Immature natural killer cell (primary cell): Measurements from ENCODE around the gene WDR1. TPM values are rescaled to one million over a fixed set of nuclear protein-coding genes. Genes with fewer than 3 reads are reported as not detected.
A peak's percentile ranks its signal among the peaks of the same experiment; 100 is the strongest.
"Not testable (repeated sequence)": the region's sequence is repeated elsewhere in the genome, so short reads cannot be mapped to it uniquely, and the experiment has no call there.

ENCODE experiments used
- DNase-seq, 3 donors: peaks; one replicate each; pipeline ENCODE4 v3.0.0; 2022; ENCODE audit warnings: mixed read lengths in 1 of 3
- H3K27ac Mint-ChIP-seq, 6 donors: one replicate each; pipeline ENCODE4 v1.8.0; 2020; ENCODE audit warnings: mixed read lengths in 6 of 6, mild to moderate bottlenecking in 5 of 6, inconsistent platforms in 4 of 6, moderate library complexity in 3 of 6
- H3K27me3 Mint-ChIP-seq, 3 donors: one replicate each; pipeline ENCODE4 v1.8.0; 2020 to 2021; ENCODE audit warnings: low read depth in 3 of 3, mild to moderate bottlenecking in 3 of 3, mixed read lengths in 3 of 3, moderate library complexity in 3 of 3, inconsistent platforms in 1 of 3
- H3K36me3 Mint-ChIP-seq, 3 donors: one replicate each; pipeline ENCODE4 v1.8.0; 2020; ENCODE audit warnings: mixed read lengths in 3 of 3, inconsistent platforms in 2 of 3, mild to moderate bottlenecking in 2 of 3
- H3K4me1 Mint-ChIP-seq, 2 donors: one replicate each; pipeline ENCODE4 v1.8.0; 2020; ENCODE audit warnings: inconsistent platforms in 2 of 2, mild to moderate bottlenecking in 2 of 2, mixed read lengths in 2 of 2, moderate library complexity in 1 of 2
- H3K4me3 Mint-ChIP-seq, 5 donors: one replicate each; pipeline ENCODE4 v1.8.0; 2020; ENCODE audit warnings: mild to moderate bottlenecking in 5 of 5, mixed read lengths in 5 of 5, inconsistent platforms in 3 of 5, moderate library complexity in 3 of 5
- H3K9me3 Mint-ChIP-seq, 6 donors: one replicate each; pipeline ENCODE4 v1.8.0; 2020; ENCODE audit warnings: mild to moderate bottlenecking in 6 of 6, mixed read lengths in 6 of 6, inconsistent platforms in 4 of 6, moderate library complexity in 3 of 6
- polyA plus RNA-seq, 3 donors: library from polyadenylated mRNA; unstranded; fragments of 300-500 nt; fragmentation: Illumina TruSeq; gene quantifications; one replicate each; pipeline ENCODE4 v1.2.3, GENCODE V29; 2021

The WDR1 gene
- polyA plus RNA-seq, 3 donors from 2014 or later = 339 to 509 (median 401) TPM

GRCh38 chr4:10151182-10151581 lies 34.6 kb upstream of the WDR1 start:
- H3K4me3 Mint-ChIP-seq = no peak overlapping the region
- H3K27ac Mint-ChIP-seq = peak overlapping the region in 1 of 6 donors; percentile 30
- peaks cover 0 to 3% (median 0%) of the 10 kb centered on the region in 3 donors for H3K27me3 Mint-ChIP-seq
- no peaks in the 10 kb centered on the region for H3K4me1 Mint-ChIP-seq
- H3K9me3 Mint-ChIP-seq = no peaks in the 10 kb centered on the region
- H3K36me3 Mint-ChIP-seq = no peaks in the 10 kb centered on the region
- no peak for DNase-seq

GRCh38 chr4:10144966-10145365 lies 28.4 kb upstream of the WDR1 start:
- no peaks in the 10 kb centered on the region for H3K4me1 Mint-ChIP-seq
- H3K9me3 Mint-ChIP-seq = no peaks in the 10 kb centered on the region
- DNase-seq = no peak
- H3K27me3 Mint-ChIP-seq = peaks cover 0 to 3% (median 0%) of the 10 kb centered on the region in 3 donors
- H3K4me3 Mint-ChIP-seq = no peak overlapping the region
- no peaks in the 10 kb centered on the region for H3K36me3 Mint-ChIP-seq
- no peak overlapping the region for H3K27ac Mint-ChIP-seq

- Mint-ChIP-seq H3K9me3 (no peaks in the 10 kb centered on the region), H3K27me3 (peaks cover 0 to 3% (median 0%) of the 10 kb centered on the region in 3 donors), H3K27ac (no peak overlapping the region), H3K36me3 (no peaks in the 10 kb centered on the region), H3K4me1 (no peaks in the 10 kb centered on the region), H3K4me3 (no peak overlapping the region)
- DNase-seq = no peak
These were observed 27.9 kb upstream of the WDR1 start for GRCh38 chr4:10144479-10144878.

- Mint-ChIP-seq H3K27me3 (peaks cover 0 to 3% (median 0%) of the 10 kb centered on the region in 3 donors), H3K9me3 (no peaks in the 10 kb centered on the region), H3K4me1 (no peaks in the 10 kb centered on the region), H3K27ac (no peak overlapping the region), H3K36me3 (peaks cover 0 to 4% (median 0%) of the 10 kb centered on the region in 3 donors), H3K4me3 (no peak overlapping the region)
- DNase-seq = no peak
These were observed 26.6 kb upstream of the WDR1 start for GRCh38 chr4:10143171-10143570.

- no peaks in the 10 kb centered on the region for H3K4me1 Mint-ChIP-seq
- H3K4me3 Mint-ChIP-seq = no peak overlapping the region
- peaks cover 0 to 4% (median 0%) of the 10 kb centered on the region in 3 donors for H3K36me3 Mint-ChIP-seq
- H3K9me3 Mint-ChIP-seq = no peaks in the 10 kb centered on the region
- H3K27me3 Mint-ChIP-seq = peaks cover 0 to 3% (median 2%) of the 10 kb centered on the region in 3 donors
- no peak overlapping the region for H3K27ac Mint-ChIP-seq
- no peak for DNase-seq
These were observed 24.5 kb upstream of the WDR1 start for GRCh38 chr4:10140866-10141759.

- Mint-ChIP-seq H3K27me3 (peaks cover 0 to 2% (median 0%) of the 10 kb centered on the region in 3 donors), H3K4me1 (no peaks in the 10 kb centered on the region), H3K36me3 (peaks cover 0 to 4% (median 0%) of the 10 kb centered on the region in 3 donors), H3K27ac (no peak overlapping the region), H3K9me3 (no peaks in the 10 kb centered on the region), H3K4me3 (no peak overlapping the region)
- DNase-seq = no peak
These were observed 22.9 kb upstream of the WDR1 start for GRCh38 chr4:10139518-10139917.

- Mint-ChIP-seq H3K36me3 (peaks cover 0 to 4% (median 0%) of the 10 kb centered on the region in 3 donors), H3K4me1 (no peaks in the 10 kb centered on the region), H3K4me3 (no peak overlapping the region), H3K27ac (no peak overlapping the region), H3K9me3 (no peaks in the 10 kb centered on the region), H3K27me3 (peaks cover 0 to 4% (median 2%) of the 10 kb centered on the region in 3 donors)
- DNase-seq = no peak
These were observed 18.7 kb upstream of the WDR1 start for GRCh38 chr4:10135260-10135659.

GRCh38 chr4:10134141-10134540 lies 17.5 kb upstream of the WDR1 start:
- no peak for DNase-seq
- Mint-ChIP-seq H3K4me3 (no peak overlapping the region), H3K4me1 (no peaks in the 10 kb centered on the region), H3K36me3 (peaks cover 0 to 4% (median 0%) of the 10 kb centered on the region in 3 donors), H3K27ac (no peak overlapping the region), H3K27me3 (peaks cover 0 to 4% (median 2%) of the 10 kb centered on the region in 3 donors), H3K9me3 (no peaks in the 10 kb centered on the region)

- DNase-seq = no peak
- H3K4me1 Mint-ChIP-seq = no peaks in the 10 kb centered on the region
- peaks cover 3 to 7% (median 4%) of the 10 kb centered on the region in 3 donors for H3K27me3 Mint-ChIP-seq
- H3K9me3 Mint-ChIP-seq = no peaks in the 10 kb centered on the region
- H3K4me3 Mint-ChIP-seq = no peak overlapping the region
- no peak overlapping the region for H3K27ac Mint-ChIP-seq
- H3K36me3 Mint-ChIP-seq = no peaks in the 10 kb centered on the region
These were observed 14.6 kb upstream of the WDR1 start for GRCh38 chr4:10131202-10131601.

GRCh38 chr4:10130178-10130888 lies 13.7 kb upstream of the WDR1 start:
- no peak overlapping the region for H3K27ac Mint-ChIP-seq

GRCh38 chr4:10129196-10130177 lies 12.9 kb upstream of the WDR1 start:
- no peak for DNase-seq
- Mint-ChIP-seq H3K4me3 (no peak overlapping the region), H3K9me3 (no peaks in the 10 kb centered on the region), H3K36me3 (no peaks in the 10 kb centered on the region), H3K4me1 (peaks cover under 1 to 3% of the 10 kb centered on the region in 2 donors), H3K27me3 (peaks cover 3 to 9% (median 7%) of the 10 kb centered on the region in 3 donors), H3K27ac (no peak overlapping the region)

More at GRCh38 chr4:10130178-10130888, 13.7 kb upstream of the WDR1 start:
- Mint-ChIP-seq H3K4me1 (no peaks in the 10 kb centered on the region), H3K27me3 (peaks cover 3 to 9% (median 7%) of the 10 kb centered on the region in 3 donors), H3K4me3 (no peak overlapping the region), H3K36me3 (no peaks in the 10 kb centered on the region), H3K9me3 (no peaks in the 10 kb centered on the region)
- DNase-seq = no peak

- no peaks in the 10 kb centered on the region for H3K9me3 Mint-ChIP-seq
- peaks cover 8 to 10% of the 10 kb centered on the region in 2 donors for H3K4me1 Mint-ChIP-seq
- H3K36me3 Mint-ChIP-seq = no peaks in the 10 kb centered on the region
- peaks cover 3 to 10% (median 7%) of the 10 kb centered on the region in 3 donors for H3K27me3 Mint-ChIP-seq
- no peak overlapping the region for H3K4me3 Mint-ChIP-seq
- H3K27ac Mint-ChIP-seq = no peak overlapping the region
- DNase-seq = no peak
These were observed 12.2 kb upstream of the WDR1 start for GRCh38 chr4:10128761-10129160.

GRCh38 chr4:10127531-10127930 lies 10.9 kb upstream of the WDR1 start:
- H3K4me1 Mint-ChIP-seq = peaks cover 10 to 16% of the 10 kb centered on the region in 2 donors
- H3K27me3 Mint-ChIP-seq = peaks cover 3 to 11% (median 9%) of the 10 kb centered on the region in 3 donors
- not testable (repeated sequence) for H3K36me3 Mint-ChIP-seq, H3K4me3 Mint-ChIP-seq, H3K9me3 Mint-ChIP-seq, H3K27ac Mint-ChIP-seq, DNase-seq
